Activated naive CD4-positive, alpha-beta T cell treated with Interleukin-2 at 50 U/mL for 16 hours (primary cell): ENCODE results near the gene GIMAP8.

Experiments used
- DNase-seq: peaks from one replicate; pipeline ENCODE4 v3.0.0-alpha.2; 2020

GIMAP8 gene

GRCh38 chr7:150412016-150412415 lies 38.4 kb upstream of the GIMAP8 start:
- DNase-seq = no peak

- DNase-seq = no peak
These were observed 37.6 kb upstream of the GIMAP8 start for GRCh38 chr7:150412518-150413488.

- no peak for DNase-seq
These were observed 36.8 kb upstream of the GIMAP8 start for GRCh38 chr7:150413640-150414081.

- no peak for DNase-seq
These were observed 35.0 kb upstream of the GIMAP8 start for GRCh38 chr7:150415161-150416153.

- no peak for DNase-seq
These were observed 33.2 kb upstream of the GIMAP8 start for GRCh38 chr7:150417239-150417638.

GRCh38 chr7:150417863-150418262 lies 32.6 kb upstream of the GIMAP8 start:
- no peak for DNase-seq

- DNase-seq = no peak
These were observed 30.2 kb upstream of the GIMAP8 start for GRCh38 chr7:150420242-150420641.

- DNase-seq = peak; percentile 87
These were observed 29.3 kb upstream of the GIMAP8 start for GRCh38 chr7:150420987-150421674.

GRCh38 chr7:150421831-150422230 lies 28.6 kb upstream of the GIMAP8 start:
- DNase-seq = no peak

GRCh38 chr7:150425670-150426069 lies 24.8 kb upstream of the GIMAP8 start:
- DNase-seq = no peak

- DNase-seq = no peak
These were observed 21.6 kb upstream of the GIMAP8 start for GRCh38 chr7:150428671-150429451.

GRCh38 chr7:150429699-150430098 lies 20.7 kb upstream of the GIMAP8 start:
- DNase-seq = no peak

GRCh38 chr7:150430465-150431085 lies 19.9 kb upstream of the GIMAP8 start:
- no peak for DNase-seq

GRCh38 chr7:150431839-150432658 lies 18.4 kb upstream of the GIMAP8 start:
- DNase-seq = no peak

GRCh38 chr7:150432915-150433892 lies 17.2 kb upstream of the GIMAP8 start:
- DNase-seq = no peak

- DNase-seq = no peak
These were observed 16.2 kb upstream of the GIMAP8 start for GRCh38 chr7:150434240-150434639.

- no peak for DNase-seq
These were observed 15.4 kb upstream of the GIMAP8 start for GRCh38 chr7:150435047-150435389.

- no peak for DNase-seq
These were observed 14.9 kb upstream of the GIMAP8 start for GRCh38 chr7:150435390-150436073.

GRCh38 chr7:150439967-150440366 lies 10.5 kb upstream of the GIMAP8 start:
- DNase-seq = no peak
